8988T (cell line): ENCODE data around the gene GSAP.

Experiments used
- DNase-seq: peaks from one replicate; pipeline ENCODE4 v3.0.0; 2011

The GSAP gene

GRCh38 chr7:77434570-77435275 is 18.6 kb upstream of the GSAP start:
- no peak for DNase-seq

DNA sequence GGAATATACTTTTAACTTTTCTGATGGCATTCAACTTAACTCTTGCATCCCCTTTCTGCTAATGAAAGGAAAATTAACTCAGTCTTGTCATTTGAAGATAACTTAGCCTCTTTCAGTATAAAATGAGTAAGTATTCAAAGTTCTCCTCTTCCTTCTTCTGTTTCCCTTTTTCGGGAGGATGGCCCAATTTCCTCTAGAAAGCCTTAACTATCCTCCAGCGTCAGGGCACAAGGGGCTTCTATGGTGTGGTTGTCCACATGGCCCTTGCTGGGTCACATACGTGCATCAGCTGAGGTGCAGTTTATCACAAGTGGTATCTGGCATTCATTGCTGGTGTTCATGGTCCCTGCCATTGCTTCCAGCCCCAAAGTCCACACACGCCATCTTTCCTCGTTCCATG is 17.8 kb upstream of the GSAP start:
- DNase-seq = no peak

DNA sequence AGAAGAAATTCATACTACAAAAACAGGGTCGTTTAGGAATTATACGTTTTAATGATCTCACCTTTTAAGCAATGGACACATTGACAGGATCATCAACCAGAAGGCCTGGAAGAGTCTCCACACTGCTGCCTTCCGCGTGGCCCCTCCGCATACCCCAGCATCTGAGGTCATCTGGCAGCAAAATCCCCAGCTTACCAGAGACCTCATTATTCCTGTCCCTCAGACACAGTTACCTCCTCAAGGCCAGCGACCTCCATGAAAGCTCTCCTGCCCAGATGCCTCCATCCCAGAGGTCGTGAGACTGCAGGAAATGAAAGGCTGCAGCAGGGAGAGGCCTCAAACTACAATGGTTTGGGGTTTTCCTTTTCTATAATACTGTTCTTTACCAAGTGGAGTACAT is 14.8 kb upstream of the GSAP start:
- DNase-seq = no peak

GRCh38 chr7:77428777-77429231 is 12.7 kb upstream of the GSAP start:
- DNase-seq = no peak

DNA sequence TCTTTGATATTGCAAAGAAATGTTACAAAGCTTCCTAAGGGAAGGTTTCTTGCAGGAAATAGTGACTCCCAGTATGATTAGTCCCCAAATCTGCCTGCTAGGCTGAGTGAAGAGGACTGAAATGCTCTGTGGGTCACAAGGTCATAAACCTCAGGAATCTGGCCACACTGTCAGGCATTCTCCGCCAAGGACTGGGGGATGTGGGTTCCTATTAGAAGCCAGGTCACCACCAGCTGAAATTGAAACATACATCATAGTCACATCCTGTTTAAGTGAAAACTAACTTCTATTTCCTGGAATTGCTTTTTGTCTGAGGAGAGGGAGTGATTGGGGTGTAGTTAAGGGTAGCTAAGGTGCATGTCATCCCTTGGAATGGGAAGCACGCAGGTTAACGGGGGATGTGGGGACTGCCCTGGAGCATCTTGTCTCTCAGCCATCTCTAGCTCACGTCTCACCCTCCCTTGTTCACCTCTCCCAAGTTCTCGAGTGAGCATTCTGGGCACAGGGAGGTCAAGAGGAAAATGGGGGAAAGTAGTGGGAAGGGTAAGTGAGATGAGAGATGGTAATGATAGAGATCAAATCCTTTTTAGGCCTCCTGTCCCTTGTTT is 12.0 kb upstream of the GSAP start:
- no peak for DNase-seq

- DNase-seq = no peak
Measured at GRCh38 chr7:77426521-77427051, 10.4 kb upstream of the GSAP start.

GRCh38 chr7:77426052-77426404 is 9.9 kb upstream of the GSAP start:
- no peak for DNase-seq

- no peak for DNase-seq
Measured at GRCh38 chr7:77425101-77426051, 9.2 kb upstream of the GSAP start.

DNA sequence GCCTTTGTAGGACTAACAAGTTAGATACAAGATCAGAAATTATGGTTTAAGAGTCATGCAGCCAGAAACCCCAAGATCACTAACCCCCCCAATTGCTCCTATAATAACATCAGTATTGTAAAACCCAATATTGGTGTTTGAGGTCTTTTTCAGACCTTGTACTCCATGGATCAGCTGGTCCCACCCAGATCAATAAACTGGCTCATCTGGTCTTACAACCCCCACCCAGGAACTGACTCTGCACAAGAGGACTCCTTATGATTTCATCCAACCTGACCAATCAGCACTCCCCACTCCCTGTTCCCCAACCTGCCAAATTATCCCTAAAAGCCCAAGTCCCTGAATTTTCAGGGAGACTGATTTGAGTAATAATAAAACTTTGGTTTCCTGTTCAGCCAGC is 6.4 kb upstream of the GSAP start:
- DNase-seq = no peak

DNA sequence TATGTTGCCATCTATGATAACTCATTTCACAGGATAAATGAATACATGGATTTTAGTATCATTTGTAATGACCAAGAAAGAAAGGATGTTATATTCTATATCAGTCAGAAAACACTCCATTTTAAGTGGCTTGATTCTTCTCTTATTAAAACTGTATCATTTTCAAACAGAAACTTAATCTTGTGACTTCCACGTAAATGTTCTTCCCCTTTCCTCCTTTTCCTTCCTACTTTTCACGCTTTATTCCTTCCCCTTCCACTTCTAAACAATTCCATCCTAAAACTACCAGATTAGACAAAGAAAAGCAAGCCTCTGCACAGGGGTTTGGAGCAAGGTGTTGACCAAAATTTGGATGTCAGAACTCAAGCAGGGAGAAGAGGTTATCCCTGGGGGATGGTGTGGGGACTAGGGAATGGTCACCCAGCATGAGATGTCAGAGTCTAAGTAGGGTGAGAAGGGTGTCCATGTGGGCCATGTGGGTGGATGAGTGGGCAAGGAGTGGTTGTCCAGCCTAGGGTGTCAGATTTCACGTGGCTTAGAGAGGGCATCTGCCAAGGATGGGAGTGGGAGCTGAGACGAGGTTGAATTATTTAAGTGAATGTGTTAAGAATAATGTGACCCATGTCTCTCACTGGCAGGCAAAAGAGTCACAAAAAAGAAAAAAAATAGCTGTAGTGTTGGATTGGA is 5.0 kb upstream of the GSAP start:
- DNase-seq = no peak

GRCh38 chr7:77420438-77420837 is 4.3 kb upstream of the GSAP start:
- no peak for DNase-seq

DNA sequence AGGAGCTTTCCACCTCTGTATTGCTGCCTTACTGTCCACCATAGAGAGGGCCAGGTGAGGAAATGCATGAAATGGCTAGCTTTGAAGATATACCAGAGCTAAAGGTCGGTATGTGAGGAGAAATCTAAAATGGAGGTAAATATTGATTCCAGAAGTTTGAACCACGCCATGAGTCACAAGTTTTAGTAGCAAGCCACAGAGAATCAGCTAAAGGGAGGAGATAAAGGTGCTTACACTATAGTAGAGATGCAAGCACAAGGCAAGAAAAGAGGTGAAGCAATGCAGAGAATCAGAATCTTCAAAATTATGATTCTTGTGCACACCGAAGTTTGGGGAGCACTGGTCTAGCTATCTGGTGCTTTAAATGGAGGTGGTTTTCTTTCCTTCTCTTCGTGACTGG is 3.0 kb upstream of the GSAP start:
- DNase-seq = no peak

- no peak for DNase-seq
Measured at GRCh38 chr7:77417801-77418200, 1.7 kb upstream of the GSAP start.

DNA sequence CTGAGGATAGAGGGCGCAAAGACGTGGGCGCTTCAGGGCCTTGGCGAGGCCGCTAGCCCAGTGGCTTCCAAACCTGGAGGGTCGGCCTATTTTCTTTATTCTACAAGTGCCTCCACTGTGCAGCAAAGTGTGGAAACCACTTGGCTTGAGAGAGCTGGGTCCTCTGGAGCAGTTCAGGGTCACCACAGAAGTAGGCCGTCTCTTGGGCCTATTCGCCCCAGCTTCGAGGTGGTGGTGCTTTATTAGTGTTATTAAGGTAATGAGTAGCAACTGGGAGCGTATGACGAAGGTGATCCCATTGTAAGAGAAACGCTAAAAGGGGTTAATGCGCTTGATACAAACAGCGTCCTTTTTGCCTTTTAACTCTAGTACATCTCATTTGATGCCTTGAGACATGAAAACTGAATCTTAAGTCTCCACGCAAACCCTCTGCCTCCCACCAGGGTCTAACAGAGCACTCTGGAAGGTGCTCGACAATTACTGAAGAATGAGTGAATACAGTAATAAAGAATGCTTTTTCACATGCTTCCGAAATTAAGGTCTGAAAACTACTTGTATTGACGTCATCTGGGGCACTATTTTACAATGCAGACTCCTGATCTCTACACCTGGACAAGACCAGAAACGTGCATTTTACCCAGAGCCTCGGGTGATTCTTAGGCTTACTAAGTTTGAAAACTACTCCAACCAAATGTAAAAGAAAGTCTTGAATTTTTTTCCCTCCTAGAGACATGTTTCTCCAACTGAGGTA is 647 bp upstream of the GSAP start:
- no peak for DNase-seq

DNA sequence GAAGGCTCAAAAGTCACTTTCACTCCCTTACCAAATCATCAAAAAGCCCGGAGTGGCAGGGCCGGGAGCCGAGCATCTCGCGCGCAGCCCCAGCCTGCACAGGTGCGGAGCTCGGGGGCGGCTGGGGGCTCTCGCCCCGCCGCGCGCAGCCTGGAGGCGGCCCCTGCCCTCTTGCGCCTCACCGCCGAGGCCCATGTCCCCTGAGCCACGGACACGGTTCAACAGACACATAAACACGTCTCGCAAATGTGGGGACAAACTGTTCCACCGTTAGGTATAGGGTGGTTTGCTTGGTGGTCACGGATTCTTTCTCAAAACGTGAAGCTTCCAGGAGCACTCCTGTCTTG is 700 bp downstream of the GSAP start:
- DNase-seq = peak; percentile 25

DNA sequence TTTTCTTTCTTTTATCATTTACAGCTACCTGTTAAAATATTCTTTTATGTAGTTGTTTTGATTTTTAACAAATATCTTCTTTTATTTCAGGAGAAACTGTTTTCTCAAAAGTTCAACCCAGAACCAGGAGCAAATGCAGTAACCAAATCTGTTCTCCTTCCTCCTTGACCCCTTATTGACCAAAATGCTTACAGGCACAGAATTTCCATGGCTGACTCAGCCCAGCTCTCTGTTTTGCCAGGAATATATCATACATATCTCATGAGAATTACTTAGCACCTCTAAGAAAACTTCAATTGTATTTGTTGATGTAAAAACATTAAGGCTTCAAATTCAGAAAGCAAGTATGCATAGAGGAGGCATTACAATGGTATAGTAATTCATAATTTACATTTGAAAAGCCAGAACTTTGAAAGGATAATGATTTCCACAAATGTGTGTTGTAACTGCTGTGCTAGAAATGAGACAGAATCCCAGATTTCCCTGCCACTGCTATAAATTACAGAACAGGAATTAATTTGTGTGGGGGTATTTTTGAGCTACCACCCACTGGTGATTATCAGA is 2.2 kb downstream of the GSAP start:
- no peak for DNase-seq

GRCh38 chr7:77413128-77413527 is 3.0 kb downstream of the GSAP start:
- no peak for DNase-seq

- DNase-seq = no peak
Measured at GRCh38 chr7:77409739-77410547, 6.2 kb downstream of the GSAP start.

DNA sequence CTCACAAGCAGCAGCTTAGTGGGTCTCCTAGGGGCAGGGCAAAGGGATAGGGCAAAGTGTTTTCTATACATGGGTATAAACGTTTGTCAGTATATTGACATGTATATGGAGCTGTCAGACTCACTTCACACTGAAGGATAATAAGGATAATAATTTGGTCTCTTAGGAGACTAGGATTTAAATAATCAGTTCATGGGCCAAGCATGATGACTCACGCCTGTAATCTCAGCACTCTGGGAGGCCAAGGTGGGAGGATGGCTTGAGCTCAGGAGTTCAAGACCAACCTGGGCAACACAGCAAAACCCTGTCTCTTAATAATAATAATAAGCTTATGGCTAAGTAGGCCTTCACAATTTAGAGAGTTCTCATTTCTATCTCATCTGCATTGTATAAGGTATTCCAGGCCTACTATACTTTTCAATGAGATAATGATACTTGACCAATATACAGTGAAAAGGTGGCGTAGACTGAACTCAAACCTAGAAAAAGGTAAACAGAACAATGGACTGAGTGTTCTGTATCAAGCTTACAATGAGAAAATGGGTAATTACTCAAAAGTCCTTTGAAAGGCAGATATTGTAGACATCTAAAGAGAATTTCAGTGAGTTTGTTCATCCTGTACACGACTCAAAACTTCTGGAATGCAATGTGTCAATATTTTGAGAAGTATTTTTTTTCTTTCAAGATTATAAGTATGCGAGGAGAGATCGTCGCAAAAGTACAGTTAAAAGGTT is 7.0 kb downstream of the GSAP start:
- DNase-seq = no peak

DNA sequence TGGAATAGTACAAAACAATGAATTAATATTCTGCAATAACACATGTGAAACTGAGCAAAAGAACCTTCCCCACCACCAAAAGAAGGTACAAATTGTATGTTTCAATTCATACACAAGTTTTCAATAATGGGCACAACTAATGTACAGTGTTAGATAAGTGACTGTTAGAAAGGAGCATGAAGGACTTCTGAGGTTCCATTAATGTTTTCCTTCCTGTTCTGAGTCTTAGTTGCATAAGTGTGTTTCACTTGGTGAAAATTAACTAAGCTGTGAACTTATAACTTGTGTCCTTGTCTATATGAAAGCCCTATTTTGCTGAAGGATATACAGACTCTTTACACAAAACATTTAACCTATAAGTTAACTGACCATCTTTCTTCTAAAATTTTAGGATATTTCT is 8.2 kb downstream of the GSAP start:
- DNase-seq = no peak
